Endothelial cell of umbilical vein (primary cell): ENCODE results near the gene PLBD1. TPM values are rescaled to one million over a fixed set of nuclear protein-coding genes. Genes with fewer than 3 reads are reported as not detected.

Source experiments
- BruUV-seq: library from RNA; stranded (reverse); fragments of 400-500 nt; replicated peaks from 2 replicates; lab custom pipeline; 2021; lab: Mats Ljungman, UMichigan
- CTCF ChIA-PET: fragments of 300-600, 350-600 bp; sonication (Branson Sonifier 250); formaldehyde crosslinking; loops from one replicate; lab custom pipeline; 2021; ENCODE audit warnings: antibody characterized with exemption, inconsistent platforms; lab: Charles Lee
- POLR2A ChIA-PET: fragments of 300-600, 350-600 bp; sonication (Branson Sonifier 250); formaldehyde crosslinking; loops from one replicate; lab custom pipeline; 2021; ENCODE audit warnings: antibody characterized with exemption, inconsistent platforms; lab: Charles Lee
- DNase-seq: peaks from one replicate; pipeline ENCODE4 v3.0.0-alpha.2; 2011; ENCODE audit warnings: low read depth, low spot score
- FAIRE-seq: peaks from 2 replicates; lab custom pipeline; 2011; peaks lifted over from hg19 to GRCh38; lab: Jason Lieb, UNC
- H2AFZ ChIP-seq: 2 replicates; pipeline ENCODE4 v1.6.0; 2012; ENCODE audit warnings: low read depth, low read length, control low read depth, inconsistent platforms
- H3K27ac ChIP-seq: 2 replicates; pipeline ENCODE4 v1.5.1; 2011; ENCODE audit warnings: low read depth, mild to moderate bottlenecking, control low read depth, low read length, moderate library complexity; ENCODE audit not compliant: insufficient read depth
- H3K27me3 ChIP-seq, 2 experiments: 2 replicates each; pipeline versions ENCODE4 v1.6.0 to v1.6.1; 2011; ENCODE audit warnings: low read length in 2 of 2, mixed read lengths in 1 of 2; ENCODE audit not compliant: control insufficient read depth in 2 of 2, insufficient read depth in 2 of 2
- H3K36me3 ChIP-seq, 2 experiments: 2 replicates in 1 of 2; 3 replicates in 1 of 2; pipeline ENCODE4 v1.5.1; 2011; ENCODE audit warnings: low read length in 2 of 2, mild to moderate bottlenecking in 1 of 2, moderate library complexity in 1 of 2; ENCODE audit not compliant: control insufficient read depth in 2 of 2, insufficient read depth in 2 of 2; ENCODE audit errors: extremely low read depth in 1 of 2
- H3K4me1 ChIP-seq: 3 replicates; pipeline ENCODE4 v1.5.1; 2011; ENCODE audit warnings: mild to moderate bottlenecking, low read length; ENCODE audit not compliant: control insufficient read depth, insufficient read depth; ENCODE audit errors: extremely low read depth
- H3K4me2 ChIP-seq: 2 replicates; pipeline ENCODE4 v1.6.1; 2011; ENCODE audit warnings: low read length, control low read depth, mixed read lengths; ENCODE audit not compliant: insufficient read depth
- H3K4me3 ChIP-seq, 3 experiments: fragments of 200-600 bp in 1 of 3; sonication (generic), shearing (Covaris generic) in 1 of 3; replicated peaks in 1 of 3; 2 replicates each; pipeline ENCODE4 v1.5.1; 2011 to 2016; ENCODE audit warnings: control low read depth in 3 of 3, low read length in 3 of 3, mild to moderate bottlenecking in 2 of 3, inconsistent platforms in 1 of 3, low read depth in 1 of 3, moderate library complexity in 1 of 3; ENCODE audit not compliant: insufficient read depth in 1 of 3
- H3K79me2 ChIP-seq: 2 replicates; pipeline ENCODE4 v1.6.0; 2012; ENCODE audit warnings: low read length, inconsistent platforms; ENCODE audit not compliant: control insufficient read depth, insufficient read depth
- H3K9ac ChIP-seq: replicated peaks from 2 replicates; pipeline ENCODE3; 2011; ENCODE audit warnings: low read length, control low read depth; ENCODE audit not compliant: insufficient read depth; ENCODE audit errors: extremely low read depth
- H3K9me1 ChIP-seq: replicated peaks from 3 replicates; pipeline ENCODE4 v1.6.0; 2011; ENCODE audit warnings: mild to moderate bottlenecking, low read length; ENCODE audit not compliant: control insufficient read depth, insufficient read depth; ENCODE audit errors: extremely low read depth
- H3K9me3 ChIP-seq: replicated peaks from 2 replicates; pipeline ENCODE4 v1.5.1; 2012; ENCODE audit warnings: low read length, inconsistent platforms; ENCODE audit not compliant: control insufficient read depth, insufficient read depth
- H4K20me1 ChIP-seq: replicated peaks from 2 replicates; pipeline ENCODE3; 2011; ENCODE audit warnings: mild to moderate bottlenecking, low read length; ENCODE audit not compliant: control insufficient read depth, insufficient read depth; ENCODE audit errors: extremely low read depth
- CTCF ChIP-seq, 2 donors: IDR thresholded peaks; 1 replicate in 1 of 2; 2 replicates in 1 of 2; pipeline ENCODE4 v1.5.1; 2011; ENCODE audit warnings: low read length in 2 of 2, mild to moderate bottlenecking in 2 of 2, moderate library complexity in 2 of 2, control low read depth in 1 of 2, inconsistent platforms in 1 of 2, low read depth in 1 of 2; ENCODE audit not compliant: insufficient read depth in 1 of 2; ENCODE audit errors: extremely low read depth in 1 of 2
- FOS ChIP-seq: IDR thresholded peaks from 2 replicates; pipeline ENCODE4 v1.6.1; 2011; ENCODE audit warnings: mild to moderate bottlenecking, low read length, moderate library complexity, borderline replicate concordance; ENCODE audit not compliant: insufficient read depth
- GATA2 ChIP-seq: IDR thresholded peaks from 2 replicates; pipeline ENCODE4 v1.7.0; 2011; ENCODE audit warnings: low read depth, mild to moderate bottlenecking, moderate library complexity, mixed read lengths, low read length; ENCODE audit not compliant: insufficient read length, insufficient read depth
- dilution Hi-C: fragments of 300-500 bp; cut with MboI; formaldehyde crosslinking; loops from one replicate; pipeline ENCODE4 v1.15.0; 2019; ENCODE audit warnings: low sequenced_read_pairs; ENCODE audit not compliant: extremely low pct_ligation_motif_present
- intact Hi-C: fragments of 100-400 bp; cut with micrococcal nuclease; formaldehyde crosslinking; loops from one replicate; pipeline ENCODE4 v1.10.0; 2022
- polyA plus RNA-seq, 4 experiments: library from polyadenylated mRNA; depleted of rRNA in 3 of 4; stranded (reverse) in 3 of 4; unstranded in 1 of 4; fragments of >200 nt; gene quantifications; 2 replicates each; pipeline versions ENCODE4 v1.2.1 to v1.2.3, GENCODE V29; 2011 to 2012; ENCODE audit warnings: missing spikeins in 1 of 4
- total RNA-seq: library from RNA; stranded (reverse); gene quantifications from 2 replicates; pipeline ENCODE4 v1.2.3, GENCODE V29; 2021

Gene PLBD1
- total and polyA plus RNA-seq, 2 donors (not counting 3 experiments of a cell fraction or from before 2014, with no cell fraction given): 0.04 TPM; not detected in 1

GRCh38 chr12:14554281-14555007 lies 13.2 kb downstream of the PLBD1 start:
- CTCF ChIA-PET: no interaction called here
- no peak for DNase-seq

More at GRCh38 chr12:14554281-14555007, 13.2 kb downstream of the PLBD1 start:
- BruUV-seq: no TSS peak
- Histone ChIP-seq H3K4me2 (no peak overlapping the region), H3K27ac (no peak overlapping the region), H2AFZ (no peak overlapping the region), H4K20me1 (no peaks in the 10 kb centered on the region), H3K4me3 (no peak overlapping the region), H3K27me3 (no peaks in the 10 kb centered on the region), H3K9ac (no peak overlapping the region), H3K79me2 (no peaks in the 10 kb centered on the region), H3K9me3 (no peaks in the 10 kb centered on the region), H3K4me1 (no peaks in the 10 kb centered on the region), H3K36me3 (no peaks in the 10 kb centered on the region), H3K9me1 (no peaks in the 10 kb centered on the region)
- intact Hi-C loops: no loop called here
- POLR2A ChIA-PET: no interaction called here
- dilution Hi-C loops: no loop called here
- FAIRE-seq: no peak
- no peak for TF ChIP-seq GATA2
- TF ChIP-seq FOS: no peak
- no peak for TF ChIP-seq CTCF (IDR thresholded peaks at IDR 0.05; ENCODE audit: extremely low read depth in 1 of 2, insufficient read depth in 1 of 2, low read depth in 1 of 2, low read length in 2 of 2)
